Tibial nerve (tissue), 4 donors: Measurements from ENCODE around the gene GSPT1. TPM values are rescaled to one million over a fixed set of nuclear protein-coding genes. Genes with fewer than 3 reads are reported as not detected.
"Not testable (repeated sequence)": the region's sequence is repeated elsewhere in the genome, so short reads cannot be mapped to it uniquely, and the experiment has no call there.

Experiments used
- DNase-seq, 2 donors: peaks; one replicate each; pipeline ENCODE4 v3.0.0-alpha.2; 2019; ENCODE audit warnings: low spot score in 2 of 2
- H3K27ac ChIP-seq, 4 donors: fragments of 200-600 bp; sonication (generic) in 3 of 4; one replicate each; pipeline ENCODE4 v1.5.1; 2017 to 2019; ENCODE audit warnings: mild to moderate bottlenecking in 1 of 4
- H3K27me3 ChIP-seq, 2 donors: fragments of 200-600 bp; sonication (generic) in 1 of 2; one replicate each; pipeline versions ENCODE4 v1.5.1 to v1.6.0; 2017 to 2019
- H3K36me3 ChIP-seq, 3 donors: fragments of 200-600 bp; sonication (generic); one replicate each; pipeline ENCODE4 v1.5.1; 2018 to 2019
- H3K4me1 ChIP-seq, 4 donors: fragments of 200-600 bp; sonication (generic) in 3 of 4; one replicate each; pipeline ENCODE4 v1.5.1; 2017 to 2019
- H3K4me3 ChIP-seq, 4 donors: fragments of 200-600 bp; sonication (generic) in 3 of 4; one replicate each; pipeline ENCODE4 v1.5.1; 2017 to 2019; ENCODE audit warnings: mild to moderate bottlenecking in 1 of 4, moderate library complexity in 1 of 4
- H3K9me3 ChIP-seq, 4 donors: fragments of 200-600 bp; sonication (generic) in 3 of 4; one replicate each; pipeline ENCODE4 v1.5.1; 2017 to 2019
- CTCF ChIP-seq, 5 experiments: fragments of 200-600 bp in 3 of 5; fragments of 450-650 bp in 2 of 5; sonication (generic) in 3 of 5; IDR thresholded peaks; one replicate each; pipeline ENCODE4 v1.5.1; 2016 to 2019; ENCODE audit warnings: antibody characterized with exemption in 5 of 5, mild to moderate bottlenecking in 3 of 5, moderate library complexity in 2 of 5
- EP300 ChIP-seq, 2 donors: sonication (generic); formaldehyde crosslinking; IDR thresholded peaks; one replicate each; pipeline ENCODE4 v1.6.1; 2017; ENCODE audit warnings: antibody characterized with exemption in 2 of 2, mild to moderate bottlenecking in 1 of 2
- POLR2A ChIP-seq, 2 donors: fragments of 450-650 bp; IDR thresholded peaks; one replicate each; pipeline ENCODE4 v1.6.1; 2017; ENCODE audit warnings: antibody characterized with exemption in 2 of 2, mild to moderate bottlenecking in 2 of 2, moderate library complexity in 2 of 2
- WGBS, 2 donors: methylation state at CpG; one replicate each; pipeline ENCODE4 v1.1.5; 2018; 5-methylcytosine and 5-hydroxymethylcytosine counted together
- total RNA-seq, 4 donors: library from RNA; depleted of rRNA; stranded (reverse); fragments of >200 nt; gene quantifications; one replicate each; pipeline ENCODE4 v1.1.0, GENCODE V29; 2016

GSPT1 gene
- total RNA-seq, 4 donors from 2014 or later, result 43.2 to 49.8 (median 46.2) TPM

GRCh38 chr16:11833951-11834695 is 81.6 kb downstream of the GSPT1 start:
- no peaks in the 10 kb centered on the region for H3K9me3 ChIP-seq
- 74 to 75% methylated on average over 6 of the region's 6 CpGs for WGBS, 2 donors
- H3K36me3 ChIP-seq, result peaks cover 0 to 37% (median 14%) of the 10 kb centered on the region in 3 donors
- TF ChIP-seq EP300 (IDR thresholded peaks at IDR 0.05) (no peak), CTCF (IDR thresholded peaks at IDR 0.05) (no peak), POLR2A (IDR thresholded peaks at IDR 0.05) (no peak)
- no peaks in the 10 kb centered on the region for H3K27me3 ChIP-seq
- H3K27ac ChIP-seq, result no peak overlapping the region
- no peaks in the 10 kb centered on the region for H3K4me1 ChIP-seq
- no peak overlapping the region for H3K4me3 ChIP-seq
- DNase-seq, result no peak

- 78 to 83% methylated on average over 5 of the region's 5 CpGs for WGBS, 2 donors
- TF ChIP-seq EP300 (IDR thresholded peaks at IDR 0.05) (no peak), CTCF (IDR thresholded peaks at IDR 0.05) (no peak)
These were observed 87.1 kb downstream of the GSPT1 start for GRCh38 chr16:11828696-11829095.

GRCh38 chr16:11825520-11826165 is 90.1 kb downstream of the GSPT1 start:
- not testable (repeated sequence) for DNase-seq, H3K9me3 ChIP-seq, H3K27ac ChIP-seq, H3K4me1 ChIP-seq, H3K27me3 ChIP-seq, H3K4me3 ChIP-seq, H3K36me3 ChIP-seq
- WGBS, 2 donors, result 89 to 94% methylated on average over 13 of the region's 13 CpGs

More at GRCh38 chr16:11828696-11829095, 87.1 kb downstream of the GSPT1 start:
- Histone ChIP-seq H3K27me3 (no peaks in the 10 kb centered on the region), H3K9me3 (no peaks in the 10 kb centered on the region), H3K36me3 (no peaks in the 10 kb centered on the region), H3K4me3 (no peak overlapping the region), H3K27ac (no peak overlapping the region), H3K4me1 (peaks cover 0 to 9% (median 1%) of the 10 kb centered on the region in 4 donors)
- DNase-seq, result no peak

GRCh38 chr16:11824362-11824761 is 91.4 kb downstream of the GSPT1 start:
- 18 to 20% methylated on average over 5 of the region's 5 CpGs for WGBS, 2 donors
- H3K36me3 ChIP-seq, result no peaks in the 10 kb centered on the region
- H3K27ac ChIP-seq, result peak overlapping the region in 2 of 4 donors; percentile 4 to 30
- no peaks in the 10 kb centered on the region for H3K27me3 ChIP-seq
- no peak for TF ChIP-seq CTCF (IDR thresholded peaks at IDR 0.05)
- TF ChIP-seq EP300 (IDR thresholded peaks at IDR 0.05), result peak; percentile 68 to 75
- no peak overlapping the region for H3K4me3 ChIP-seq
- DNase-seq, result peak in 1 of 2 donors; percentile 50
- H3K4me1 ChIP-seq, result peaks cover 0 to 9% (median 1%) of the 10 kb centered on the region in 4 donors
- H3K9me3 ChIP-seq, result no peaks in the 10 kb centered on the region

GRCh38 chr16:11823645-11824044 is 92.1 kb downstream of the GSPT1 start:
- H3K9me3 ChIP-seq, H3K4me1 ChIP-seq, DNase-seq, H3K27ac ChIP-seq, H3K27me3 ChIP-seq, H3K36me3 ChIP-seq, H3K4me3 ChIP-seq: not testable (repeated sequence)
- WGBS, 2 donors, result 92% methylated on average over 5 of the region's 5 CpGs

GRCh38 chr16:11819798-11820197 is 96.0 kb downstream of the GSPT1 start:
- Histone ChIP-seq H3K36me3 (no peaks in the 10 kb centered on the region), H3K27me3 (no peaks in the 10 kb centered on the region), H3K9me3 (no peaks in the 10 kb centered on the region), H3K27ac (no peak overlapping the region), H3K4me3 (no peak overlapping the region), H3K4me1 (peaks cover 0 to 8% (median 1%) of the 10 kb centered on the region in 4 donors)
- TF ChIP-seq CTCF (IDR thresholded peaks at IDR 0.05) (no peak), POLR2A (IDR thresholded peaks at IDR 0.05) (no peak), EP300 (IDR thresholded peaks at IDR 0.05) (no peak)
- DNase-seq, result no peak
- 74 to 76% methylated on average over 10 of the region's 10 CpGs for WGBS, 2 donors

GRCh38 chr16:11818970-11819369 is 96.8 kb downstream of the GSPT1 start:
- H3K4me1 ChIP-seq, H3K4me3 ChIP-seq, H3K27ac ChIP-seq, DNase-seq, H3K36me3 ChIP-seq, H3K27me3 ChIP-seq, H3K9me3 ChIP-seq: not testable (repeated sequence)
- 82 to 86% methylated on average over 13 of the region's 13 CpGs for WGBS, 2 donors
